PC-3 (cell line): ENCODE data around the gene ACER3.

Experiments
- CTCF ChIP-seq: fragments of 300-600 bp; sonication (generic); conservative IDR thresholded peaks from 2 replicates; pipeline ENCODE4 v1.5.1; 2017; ENCODE audit warnings: antibody characterized with exemption, low read depth, mild to moderate bottlenecking, low read length
- EZH2 ChIP-seq: fragments of 300-600 bp; sonication (generic); IDR thresholded peaks from one replicate; pipeline ENCODE4 v1.6.1; 2017; ENCODE audit warnings: antibody characterized with exemption, mild to moderate bottlenecking, low read length; ENCODE audit not compliant: unreplicated experiment
- EZH2phosphoT487 ChIP-seq: fragments of 300-600 bp; sonication (generic); IDR thresholded peaks from 2 replicates; pipeline ENCODE4 v1.6.1; 2018; ENCODE audit warnings: mild to moderate bottlenecking, antibody characterized with exemption, low read length, borderline replicate concordance

- no peak for TF ChIP-seq EZH2phosphoT487
- TF ChIP-seq CTCF: no peak
- TF ChIP-seq EZH2: no peak
Observed at GRCh38 chr11:76903325-76903724, 42.6 kb downstream of the ACER3 start.
